NCI-H2107 treated with DMSO at 0.1 percent for 48 hours (cell line): ENCODE results near the gene SF1.

Experiments
- DNase-seq: peaks from one replicate; lab custom pipeline; 2025; ENCODE audit not compliant: unreplicated experiment; lab: John Stamatoyannopoulos, UW

Gene SF1

DNA sequence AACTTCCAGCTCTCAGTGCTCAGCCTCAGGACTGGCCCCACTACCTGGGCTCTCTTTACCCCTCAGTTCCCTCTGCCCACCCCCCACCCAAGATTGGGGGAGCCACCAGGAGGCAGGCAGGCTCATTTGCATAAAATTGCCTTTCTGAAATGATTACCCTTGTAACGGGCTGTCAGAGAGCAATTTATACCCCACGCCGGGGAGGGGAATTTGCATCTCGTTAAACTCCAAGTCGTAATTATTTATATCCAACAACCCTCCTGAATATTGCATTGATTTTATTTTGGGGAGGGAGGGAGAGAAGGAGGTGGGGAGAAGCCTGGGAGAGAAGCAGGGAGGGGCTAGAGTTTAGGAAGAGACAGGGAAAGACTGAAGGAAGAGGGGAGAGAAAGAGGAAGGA is 63.7 kb downstream of the SF1 start:
- no peak for DNase-seq
